GM18511 (cell line): ENCODE results near the gene FAM53B.
"Not testable (repeated sequence)": the region's sequence is repeated elsewhere in the genome, so short reads cannot be mapped to it uniquely, and the experiment has no call there.

ENCODE experiments used
- ATAC-seq: cut with Tn5 transposase; IDR thresholded peaks from one replicate; pipeline ENCODE4 v1.9.1; 2021; ENCODE audit warnings: mild to moderate bottlenecking, moderate library complexity; ENCODE audit not compliant: unreplicated experiment

The FAM53B gene

DNA sequence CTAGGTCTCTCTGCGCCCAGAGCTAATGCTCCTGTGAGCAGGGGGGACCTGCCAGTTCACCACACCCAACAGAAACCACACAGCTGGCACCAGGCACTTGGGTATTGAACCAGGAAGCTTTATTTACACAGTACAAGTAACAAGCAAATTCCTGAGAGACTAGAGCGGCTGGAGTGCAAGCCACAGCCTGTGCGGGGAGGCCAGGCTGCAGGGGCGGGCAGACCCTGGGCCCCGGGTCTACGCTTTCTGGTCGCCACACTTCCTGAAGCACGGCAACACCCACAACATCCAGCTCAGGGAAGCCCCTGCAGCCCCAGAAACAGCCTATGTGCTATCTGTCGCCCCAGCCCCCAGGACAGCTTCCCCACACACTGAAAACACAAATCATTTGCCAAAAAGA is 125.0 kb downstream of the FAM53B start:
- peak; percentile 50 for ATAC-seq

DNA sequence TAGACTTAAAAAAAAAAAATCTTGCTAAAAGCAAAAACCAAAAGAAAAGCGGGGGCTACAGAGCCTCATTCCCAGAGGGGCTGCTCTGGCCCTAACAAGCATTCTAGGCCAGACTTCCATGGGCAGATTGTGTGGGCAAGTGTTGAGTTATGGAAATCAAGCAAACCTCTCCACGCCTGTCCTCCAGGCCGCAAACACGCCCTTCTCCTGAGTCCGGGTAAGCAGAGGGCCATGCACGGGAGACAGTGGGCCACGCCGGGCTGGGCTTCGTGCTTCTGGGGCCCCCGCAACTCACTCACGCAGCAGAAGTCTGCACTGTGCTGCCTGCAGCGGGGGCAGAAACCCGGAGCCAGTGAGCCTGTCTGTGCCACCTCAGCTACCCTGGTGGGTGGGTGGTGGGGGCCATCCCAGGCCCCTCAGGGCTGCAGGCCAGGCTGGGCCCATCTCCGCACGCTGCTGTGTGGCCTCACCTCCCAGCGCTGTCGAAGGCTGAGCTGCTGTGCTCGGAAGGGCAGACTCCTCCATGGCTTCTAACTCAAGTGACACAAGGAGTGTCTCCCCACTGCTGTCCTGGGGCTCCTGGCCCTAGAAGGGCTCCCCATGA is 125.6 kb downstream of the FAM53B start:
- no peak for ATAC-seq

DNA sequence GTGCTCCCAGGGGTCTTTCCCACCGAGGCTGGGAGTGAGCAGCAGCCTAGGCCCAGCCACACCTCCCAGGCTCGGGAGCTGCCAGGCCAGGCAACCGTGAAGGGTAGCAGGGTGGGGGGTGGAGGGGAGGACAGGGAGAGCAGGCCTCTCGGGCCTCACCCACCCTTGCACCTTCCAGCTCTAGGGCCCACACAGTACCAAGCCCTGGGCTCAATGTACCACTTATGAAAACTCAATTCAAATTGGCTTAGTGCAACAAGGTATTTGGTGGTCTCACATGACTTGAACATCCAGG is 127.4 kb downstream of the FAM53B start:
- ATAC-seq, result no peak

DNA sequence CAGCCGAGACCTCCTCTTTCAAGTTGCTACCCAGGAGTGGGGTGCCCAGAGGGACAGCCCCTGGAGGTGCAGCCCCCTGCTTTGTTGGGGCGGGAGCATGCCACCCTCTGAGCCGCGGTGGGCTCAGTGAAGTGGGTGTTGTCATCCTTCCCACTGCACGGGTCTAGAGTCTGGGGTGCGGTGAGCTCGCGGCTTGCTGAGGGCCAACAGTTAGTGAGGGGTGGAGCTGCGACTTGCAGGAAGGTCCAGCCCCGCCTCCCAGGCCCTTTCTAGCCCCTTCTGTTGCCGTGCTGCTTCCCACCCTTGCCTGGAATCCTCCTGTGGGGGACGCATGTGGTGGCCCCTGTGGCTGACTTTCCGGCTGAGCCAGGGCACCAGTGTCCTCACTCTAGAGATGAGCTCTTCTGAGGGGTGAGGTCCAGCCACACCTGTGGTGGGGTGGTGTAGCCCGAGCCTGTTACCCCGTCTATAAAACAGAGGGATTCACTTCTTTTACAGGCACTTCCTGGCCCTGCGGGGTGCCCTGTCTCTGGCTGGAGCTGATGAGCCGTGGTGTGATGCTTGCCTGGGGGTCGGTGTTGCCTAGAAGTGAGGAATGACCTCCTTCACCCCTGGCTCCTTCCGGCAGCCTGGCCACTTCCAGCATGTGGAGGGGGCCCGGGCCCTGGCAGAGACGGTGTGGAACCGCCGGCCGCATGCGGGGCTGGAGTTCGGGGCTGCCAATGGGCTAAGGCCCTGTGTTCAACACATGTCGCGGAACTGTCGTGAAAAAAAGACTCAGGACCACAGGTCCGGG is 127.9 kb downstream of the FAM53B start:
- ATAC-seq, result no peak

GRCh38 chr10:124615259-124615658 is 128.9 kb downstream of the FAM53B start:
- ATAC-seq, result no peak

GRCh38 chr10:124614003-124614659 is 130.0 kb downstream of the FAM53B start:
- ATAC-seq, result peak; percentile 66

GRCh38 chr10:124612611-124613498 is 131.3 kb downstream of the FAM53B start:
- ATAC-seq, result no peak

GRCh38 chr10:124611738-124612137 is 132.4 kb downstream of the FAM53B start:
- ATAC-seq, result no peak

DNA sequence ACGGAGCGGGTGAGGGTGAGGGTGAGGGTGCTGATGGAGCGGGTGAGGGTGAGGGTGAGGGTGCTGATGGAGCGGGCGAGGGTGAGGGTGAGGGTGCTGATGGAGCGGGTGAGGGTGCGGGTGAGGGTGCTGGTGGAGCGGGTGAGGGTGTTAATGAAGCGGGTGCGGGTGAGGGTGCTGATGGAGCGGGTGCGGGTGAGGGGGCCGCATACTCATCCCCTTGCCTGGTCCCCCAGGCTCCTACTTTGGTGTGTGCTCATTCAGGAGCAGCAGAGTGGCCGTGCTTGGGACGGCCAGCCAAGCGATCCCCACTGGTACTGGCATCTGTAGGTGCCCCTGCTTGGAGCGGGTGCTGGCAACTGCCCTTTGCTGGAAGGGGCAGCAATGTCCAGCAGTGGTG is 133.3 kb downstream of the FAM53B start:
- ATAC-seq, result not testable (repeated sequence)

DNA sequence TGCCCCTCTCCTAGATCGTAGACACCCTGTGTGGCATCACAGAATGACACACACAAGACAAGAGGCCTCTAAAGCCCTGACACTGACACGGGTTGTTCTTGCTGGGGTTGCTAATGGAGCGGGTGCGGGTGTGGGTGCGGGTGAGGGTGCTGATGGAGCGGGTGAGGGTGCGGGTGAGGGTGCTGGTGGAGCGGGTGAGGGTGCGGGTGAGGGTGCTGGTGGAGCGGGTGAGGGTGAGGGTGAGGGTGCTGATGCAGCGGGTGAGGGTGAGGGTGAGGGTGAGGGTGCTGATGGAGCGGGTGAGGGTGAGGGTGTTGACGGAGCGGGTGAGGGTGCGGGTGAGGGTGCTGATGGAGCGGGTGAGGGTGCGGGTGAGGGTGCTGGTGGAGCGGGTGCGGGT is 134.0 kb downstream of the FAM53B start:
- ATAC-seq, result not testable (repeated sequence)

- no peak for ATAC-seq
Observed at GRCh38 chr10:124609698-124610097, 134.5 kb downstream of the FAM53B start.

DNA sequence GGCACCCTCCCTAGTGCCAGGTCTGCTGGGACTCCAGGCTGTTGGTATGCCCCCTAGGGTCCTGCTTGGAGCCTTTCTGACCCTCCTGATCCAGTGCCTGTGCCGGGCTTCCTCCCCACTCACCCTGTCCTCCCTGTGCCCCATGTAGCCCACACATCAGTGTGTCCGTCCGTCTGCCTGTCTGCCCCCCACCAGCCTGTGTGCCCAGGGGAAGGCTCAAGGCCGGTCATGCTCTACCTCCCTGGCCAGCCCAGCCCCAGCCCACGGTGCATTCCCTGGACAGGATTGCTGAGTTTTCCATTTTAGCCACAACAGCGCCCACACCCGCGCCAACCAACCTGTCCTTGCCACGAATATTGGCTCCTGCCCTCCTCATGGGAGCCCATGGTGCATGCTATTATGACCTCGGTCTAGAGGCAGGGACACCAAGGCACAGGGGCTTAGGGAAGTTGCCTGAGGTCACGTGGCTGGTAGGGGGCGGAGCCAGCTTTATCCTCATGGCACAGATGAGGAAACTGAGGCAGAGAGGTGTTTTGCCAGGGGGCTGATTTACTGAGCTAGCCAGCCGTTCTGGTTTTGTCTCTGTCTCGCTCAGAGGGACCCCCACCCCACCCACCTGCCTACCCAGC is 136.0 kb downstream of the FAM53B start:
- ATAC-seq, result no peak

- ATAC-seq, result no peak
Observed at GRCh38 chr10:124607693-124608092, 136.5 kb downstream of the FAM53B start.

DNA sequence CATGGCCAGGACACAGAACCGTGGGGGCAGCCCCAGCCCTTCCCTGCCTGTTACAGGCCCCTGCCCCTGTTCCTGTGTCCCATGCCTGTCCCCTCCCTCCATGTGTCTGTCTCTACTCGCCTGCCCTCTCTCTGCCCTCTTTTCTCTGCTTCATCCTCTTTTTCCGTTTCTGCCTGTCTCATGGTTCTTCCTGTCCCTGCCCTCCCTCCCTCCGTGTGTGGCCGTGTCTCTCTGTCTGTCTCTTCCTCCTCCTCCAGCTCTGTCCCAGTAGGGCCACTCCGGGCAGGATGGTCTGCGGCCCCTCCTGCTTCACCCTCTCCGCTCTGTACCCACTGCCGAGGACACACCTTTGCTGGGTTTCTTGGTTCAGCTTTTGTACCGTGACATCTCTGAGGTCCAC is 137.4 kb downstream of the FAM53B start:
- ATAC-seq, result no peak

DNA sequence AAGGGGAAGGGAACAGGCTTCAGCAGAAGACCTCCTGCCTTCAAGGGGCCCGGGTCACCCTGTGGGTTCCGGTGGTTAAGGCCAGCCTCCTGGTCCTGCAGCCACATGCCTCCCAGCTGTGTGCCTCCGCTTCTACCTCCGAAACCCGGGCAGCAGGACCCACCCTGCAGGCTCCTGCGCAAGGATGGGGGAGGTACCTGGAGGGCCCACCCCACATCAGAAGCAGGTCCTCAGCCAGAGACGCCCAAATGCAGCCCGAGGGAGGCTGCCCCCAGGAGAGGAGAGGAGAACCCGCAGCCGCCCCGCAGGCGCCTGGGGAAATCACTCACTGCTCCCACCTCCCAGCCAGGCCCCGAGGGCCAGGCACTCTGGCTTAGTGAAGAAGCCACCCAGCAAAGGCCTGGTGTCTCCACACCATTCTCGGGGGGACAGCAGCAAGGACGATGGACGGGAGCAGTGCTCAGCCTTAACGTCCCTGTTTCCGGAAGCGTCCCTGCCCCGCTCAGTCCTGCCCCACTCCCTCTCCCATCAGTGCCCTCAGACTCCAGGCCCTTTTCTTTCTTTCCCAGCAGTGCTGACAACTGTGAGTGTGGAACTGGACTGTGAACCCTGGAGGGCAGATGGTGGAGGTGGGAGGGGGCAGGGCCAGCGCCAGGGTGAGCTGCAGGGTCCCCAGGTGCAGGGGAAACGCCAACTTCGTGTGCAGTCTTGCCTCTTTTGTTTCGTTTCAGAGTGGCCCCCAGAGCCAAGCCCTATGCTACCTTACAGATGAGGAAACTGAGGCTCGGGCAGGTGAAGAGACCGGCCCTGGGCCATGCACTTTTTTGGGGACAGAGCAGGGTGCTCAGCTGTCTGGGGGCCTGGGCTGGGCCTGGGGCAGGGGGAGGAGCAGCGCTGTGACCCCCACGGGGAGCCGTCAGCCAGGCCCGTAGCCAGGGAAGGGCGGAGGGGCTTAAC is 138.0 kb downstream of the FAM53B start:
- no peak for ATAC-seq

DNA sequence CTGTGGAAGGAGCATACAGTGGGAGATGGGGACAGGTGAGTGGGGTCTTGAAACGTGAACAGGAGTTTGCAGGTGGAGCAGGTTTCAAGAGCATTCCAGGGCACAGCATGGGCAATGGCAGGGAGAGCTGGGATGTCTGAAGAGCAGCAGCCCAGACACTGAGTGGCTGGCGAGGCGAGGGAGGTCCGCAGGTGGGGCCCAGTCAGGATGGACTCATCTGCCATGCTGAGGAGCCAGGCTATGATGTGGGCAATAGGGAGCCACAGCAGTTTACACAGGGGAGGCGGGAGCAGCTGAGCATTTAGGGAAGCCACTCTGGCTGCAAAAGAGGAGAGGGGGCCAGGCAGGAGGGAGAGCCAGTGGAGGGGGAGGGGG is 138.7 kb downstream of the FAM53B start:
- ATAC-seq, result no peak

GRCh38 chr10:124605001-124605370 is 139.2 kb downstream of the FAM53B start:
- no peak for ATAC-seq

GRCh38 chr10:124604214-124605000 is 139.8 kb downstream of the FAM53B start:
- ATAC-seq, result no peak
